DMS 273 (cell line): ENCODE data around the gene DUSP9.
"Not testable (repeated sequence)": the region's sequence is repeated elsewhere in the genome, so short reads cannot be mapped to it uniquely, and the experiment has no call there.

Source experiments
- DNase-seq: peaks from one replicate; lab custom pipeline; 2025; ENCODE audit not compliant: unreplicated experiment; lab: John Stamatoyannopoulos, UW

The DUSP9 gene

GRCh38 chrX:153670748-153671588, 24.0 kb downstream of the DUSP9 start:
- no peak for DNase-seq

GRCh38 chrX:153671589-153672530, 24.9 kb downstream of the DUSP9 start:
- DNase-seq, result no peak

- no peak for DNase-seq
Measured at GRCh38 chrX:153672531-153673427, 25.8 kb downstream of the DUSP9 start.

GRCh38 chrX:153673428-153674218, 26.6 kb downstream of the DUSP9 start, which contains the start of gene PNCK:
Gene PNCK, minus strand, starts transcription at chrX:153673813. Its CDS starts 737 bp downstream, at chrX:153673076.
- DNase-seq, result peak; percentile 45

- DNase-seq, result no peak
Measured at GRCh38 chrX:153674219-153674851, 27.3 kb downstream of the DUSP9 start.

GRCh38 chrX:153681175-153681574, 34.2 kb downstream of the DUSP9 start:
- DNase-seq, result no peak

- not testable (repeated sequence) for DNase-seq
Measured at GRCh38 chrX:153683486-153683885, 36.5 kb downstream of the DUSP9 start.

- DNase-seq, result no peak
Measured at GRCh38 chrX:153684467-153685155, 37.6 kb downstream of the DUSP9 start.

GRCh38 chrX:153685156-153685536, 38.1 kb downstream of the DUSP9 start:
- no peak for DNase-seq

- DNase-seq, result no peak
Measured at GRCh38 chrX:153685751-153686696, 39.0 kb downstream of the DUSP9 start.

GRCh38 chrX:153686711-153687110, 39.7 kb downstream of the DUSP9 start:
- no peak for DNase-seq

- peak; percentile 85 for DNase-seq
Measured at GRCh38 chrX:153687121-153688039, 40.4 kb downstream of the DUSP9 start, which contains the start of gene SLC6A8. Gene SLC6A8, plus strand, starts transcription at chrX:153687926. Its CDS starts 649 bp downstream, at chrX:153688575.

- DNase-seq, result no peak
Measured at GRCh38 chrX:153688071-153688470, 41.1 kb downstream of the DUSP9 start.

GRCh38 chrX:153688506-153688905, 41.5 kb downstream of the DUSP9 start:
- DNase-seq, result no peak

GRCh38 chrX:153688911-153689590, 42.0 kb downstream of the DUSP9 start:
- DNase-seq, result peak; percentile 56
